GM23248 (cell line): ENCODE results near the gene TMEM164.

Experiments
- EZH2 ChIP-seq: fragments of 200-600 bp; sonication (generic); IDR thresholded peaks from 2 replicates; pipeline ENCODE4 v1.6.1; 2018; ENCODE audit warnings: antibody characterized with exemption, mild to moderate bottlenecking; ENCODE audit not compliant: insufficient read depth, poor library complexity, severe bottlenecking
- EZH2phosphoT487 ChIP-seq: fragments of 200-600 bp; sonication (generic); IDR thresholded peaks from 2 replicates; pipeline ENCODE4 v1.6.1; 2018; ENCODE audit warnings: antibody characterized with exemption, moderate library complexity, mild to moderate bottlenecking, low read depth; ENCODE audit not compliant: insufficient read depth

- TF ChIP-seq EZH2phosphoT487 (no peak), EZH2 (no peak)
Measured at GRCh38 chrX:110172215-110172614, 169.3 kb downstream of the TMEM164 start.
